ENCODE measurements around the gene FADS1.

DNA sequence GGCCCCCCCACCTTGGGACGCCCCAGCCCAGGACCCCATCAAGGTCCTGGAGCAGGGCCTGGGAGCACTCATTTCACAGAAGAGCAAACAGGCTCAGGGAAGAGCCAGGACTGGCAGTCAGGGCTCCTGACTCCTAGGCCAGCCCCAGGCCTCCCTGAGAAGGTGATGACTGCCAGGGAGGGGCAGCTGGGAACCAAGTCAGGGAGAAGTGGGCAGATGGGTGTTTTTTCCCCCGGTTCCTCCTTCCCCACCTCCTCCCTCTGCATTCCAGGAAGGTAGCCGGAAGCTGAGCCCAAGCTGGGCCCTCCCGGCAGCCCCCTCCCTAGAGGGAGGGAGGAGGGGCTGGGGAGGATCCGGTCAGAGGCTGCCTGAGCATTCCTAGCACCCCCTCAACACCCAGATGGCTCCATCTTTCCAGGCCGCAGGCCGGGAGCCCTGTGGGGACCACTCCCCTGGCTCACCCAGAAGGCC lies 44.8 kb downstream of the FADS1 start:
- TF ChIP-seq, protein P1, sequence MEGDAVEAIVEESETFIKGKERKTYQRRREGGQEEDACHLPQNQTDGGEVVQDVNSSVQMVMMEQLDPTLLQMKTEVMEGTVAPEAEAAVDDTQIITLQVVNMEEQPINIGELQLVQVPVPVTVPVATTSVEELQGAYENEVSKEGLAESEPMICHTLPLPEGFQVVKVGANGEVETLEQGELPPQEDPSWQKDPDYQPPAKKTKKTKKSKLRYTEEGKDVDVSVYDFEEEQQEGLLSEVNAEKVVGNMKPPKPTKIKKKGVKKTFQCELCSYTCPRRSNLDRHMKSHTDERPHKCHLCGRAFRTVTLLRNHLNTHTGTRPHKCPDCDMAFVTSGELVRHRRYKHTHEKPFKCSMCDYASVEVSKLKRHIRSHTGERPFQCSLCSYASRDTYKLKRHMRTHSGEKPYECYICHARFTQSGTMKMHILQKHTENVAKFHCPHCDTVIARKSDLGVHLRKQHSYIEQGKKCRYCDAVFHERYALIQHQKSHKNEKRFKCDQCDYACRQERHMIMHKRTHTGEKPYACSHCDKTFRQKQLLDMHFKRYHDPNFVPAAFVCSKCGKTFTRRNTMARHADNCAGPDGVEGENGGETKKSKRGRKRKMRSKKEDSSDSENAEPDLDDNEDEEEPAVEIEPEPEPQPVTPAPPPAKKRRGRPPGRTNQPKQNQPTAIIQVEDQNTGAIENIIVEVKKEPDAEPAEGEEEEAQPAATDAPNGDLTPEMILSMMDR (IDR thresholded peaks at IDR 0.05; ENCODE audit: insufficient read depth, low read depth, low read length) = no peak
- TF ChIP-seq EZH2 (IDR thresholded peaks at IDR 0.05; ENCODE audit: insufficient read depth, low read length) = no peak

All from astrocyte (in vitro differentiated cells and primary cell).